ENCODE data around the gene CLCN4. TPM values are rescaled to one million over a fixed set of nuclear protein-coding genes. Genes with fewer than 3 reads are reported as not detected.
A peak's percentile ranks its signal among the peaks of the same experiment; 100 is the strongest.

The CLCN4 gene
- 0.26 and 0.31 TPM in 2 replicates for total RNA-seq (2014; rRNA removed; shearing (Covaris generic))

GRCh38 chrX:10156199-10157031 is at the start of gene CLCN4:
Gene CLCN4, plus strand, starts transcription at chrX:10156975. Its CDS starts 28,058 bp downstream, at chrX:10185033.
- peak; percentile 3 for DNase-seq (ENCODE audit: low spot score)

GRCh38 chrX:10107483-10107882 is 49.3 kb upstream of the CLCN4 start:
- DNase-seq (ENCODE audit: low spot score), result no peak

GRCh38 chrX:10108288-10108687 is 48.5 kb upstream of the CLCN4 start:
- DNase-seq (ENCODE audit: low spot score), result no peak

- no peak for DNase-seq (ENCODE audit: low spot score)
Measured at GRCh38 chrX:10109695-10110094, 47.1 kb upstream of the CLCN4 start.

- DNase-seq (ENCODE audit: low spot score), result no peak
Measured at GRCh38 chrX:10110316-10110935, 46.3 kb upstream of the CLCN4 start.

- DNase-seq (ENCODE audit: low spot score), result no peak
Measured at GRCh38 chrX:10110984-10111363, 45.8 kb upstream of the CLCN4 start.

- DNase-seq (ENCODE audit: low spot score), result no peak
Measured at GRCh38 chrX:10111364-10112148, 45.2 kb upstream of the CLCN4 start.

GRCh38 chrX:10112510-10112909 is 44.3 kb upstream of the CLCN4 start:
- no peak for DNase-seq (ENCODE audit: low spot score)

GRCh38 chrX:10115082-10115481 is 41.7 kb upstream of the CLCN4 start:
- DNase-seq (ENCODE audit: low spot score), result no peak

GRCh38 chrX:10117301-10117700 is 39.5 kb upstream of the CLCN4 start:
- DNase-seq (ENCODE audit: low spot score), result no peak

GRCh38 chrX:10117864-10118377 is 38.9 kb upstream of the CLCN4 start:
- no peak for DNase-seq (ENCODE audit: low spot score)

GRCh38 chrX:10118530-10118929 is 38.2 kb upstream of the CLCN4 start:
- DNase-seq (ENCODE audit: low spot score), result no peak

GRCh38 chrX:10119399-10119990 is 37.3 kb upstream of the CLCN4 start:
- peak; percentile 79 for DNase-seq (ENCODE audit: low spot score)

- DNase-seq (ENCODE audit: low spot score), result no peak
Measured at GRCh38 chrX:10120331-10120730, 36.4 kb upstream of the CLCN4 start.

- DNase-seq (ENCODE audit: low spot score), result no peak
Measured at GRCh38 chrX:10120828-10121227, 35.9 kb upstream of the CLCN4 start.

- no peak for DNase-seq (ENCODE audit: low spot score)
Measured at GRCh38 chrX:10121787-10122186, 35.0 kb upstream of the CLCN4 start.

GRCh38 chrX:10124506-10125247 is 32.1 kb upstream of the CLCN4 start:
- no peak for DNase-seq (ENCODE audit: low spot score)

- no peak for DNase-seq (ENCODE audit: low spot score)
Measured at GRCh38 chrX:10125248-10125615, 31.5 kb upstream of the CLCN4 start.

GRCh38 chrX:10126044-10126443 is 30.7 kb upstream of the CLCN4 start:
- DNase-seq (ENCODE audit: low spot score), result no peak

GRCh38 chrX:10126834-10127233 is 29.9 kb upstream of the CLCN4 start:
- DNase-seq (ENCODE audit: low spot score), result no peak

- no peak for DNase-seq (ENCODE audit: low spot score)
Measured at GRCh38 chrX:10128386-10128785, 28.4 kb upstream of the CLCN4 start.

All from HT-29 (cell line).